ENCODE data around the gene MYBPHL. TPM values are rescaled to one million over a fixed set of nuclear protein-coding genes. Genes with fewer than 3 reads are reported as not detected.

The MYBPHL gene
- polyA plus RNA-seq, 1 of the 3 experiments (the other 2 are of a cell fraction) = 0.07 TPM

DNA sequence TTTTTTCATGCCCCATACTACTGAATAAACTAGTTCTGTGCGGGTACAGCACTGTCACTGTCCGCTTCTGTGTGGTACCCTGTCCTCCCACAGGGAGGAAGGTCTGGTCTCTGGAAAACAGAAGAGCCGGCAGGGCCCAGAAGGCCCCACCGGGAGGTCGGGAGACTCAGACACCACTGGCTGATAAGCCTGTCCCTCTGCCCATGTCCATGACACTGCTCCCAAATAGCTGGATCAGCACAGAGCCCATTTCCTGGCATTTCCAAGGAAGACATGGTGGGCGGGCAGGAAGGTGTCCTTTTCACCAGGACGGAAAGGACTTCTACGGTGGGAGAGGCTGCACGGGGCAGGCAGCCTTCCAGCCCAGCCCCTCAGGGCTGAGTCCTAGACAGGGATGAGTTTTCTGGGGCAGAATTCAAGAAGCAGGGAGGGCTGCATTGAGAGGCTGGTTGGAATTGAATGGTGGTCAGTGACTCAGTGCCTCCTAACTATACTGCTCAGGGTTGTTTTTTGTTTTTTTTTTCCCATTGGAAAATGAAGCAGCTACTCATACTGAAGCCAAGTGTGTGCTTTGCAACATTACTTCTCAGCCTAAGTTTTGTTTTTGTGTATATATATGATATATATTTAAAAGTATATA lies 31.0 kb downstream of the MYBPHL start:
- H3F3A ChIP-seq (replicated peaks; ENCODE audit: insufficient read depth) = peaks cover 16% of the 10 kb centered on the region
- no peaks in the 10 kb centered on the region for H3K9me3 ChIP-seq
- peak overlapping the region in 1 of 2 experiments; percentile 83; a peak in 2 of 4 replicates for H3K27ac ChIP-seq (ENCODE audit: low read depth in 2 of 2, low read length in 1 of 2)
- CTCF ChIA-PET = interaction anchor here (0.7 to 8.7 kb wide), 18 partner anchors 13 to 256 kb away, joined by 3 to 252 read pairs (median 4); partner anchors contain the start of genes ATXN7L2, CELSR2, CYB561D1 and SORT1
- TF ChIP-seq, protein P1, sequence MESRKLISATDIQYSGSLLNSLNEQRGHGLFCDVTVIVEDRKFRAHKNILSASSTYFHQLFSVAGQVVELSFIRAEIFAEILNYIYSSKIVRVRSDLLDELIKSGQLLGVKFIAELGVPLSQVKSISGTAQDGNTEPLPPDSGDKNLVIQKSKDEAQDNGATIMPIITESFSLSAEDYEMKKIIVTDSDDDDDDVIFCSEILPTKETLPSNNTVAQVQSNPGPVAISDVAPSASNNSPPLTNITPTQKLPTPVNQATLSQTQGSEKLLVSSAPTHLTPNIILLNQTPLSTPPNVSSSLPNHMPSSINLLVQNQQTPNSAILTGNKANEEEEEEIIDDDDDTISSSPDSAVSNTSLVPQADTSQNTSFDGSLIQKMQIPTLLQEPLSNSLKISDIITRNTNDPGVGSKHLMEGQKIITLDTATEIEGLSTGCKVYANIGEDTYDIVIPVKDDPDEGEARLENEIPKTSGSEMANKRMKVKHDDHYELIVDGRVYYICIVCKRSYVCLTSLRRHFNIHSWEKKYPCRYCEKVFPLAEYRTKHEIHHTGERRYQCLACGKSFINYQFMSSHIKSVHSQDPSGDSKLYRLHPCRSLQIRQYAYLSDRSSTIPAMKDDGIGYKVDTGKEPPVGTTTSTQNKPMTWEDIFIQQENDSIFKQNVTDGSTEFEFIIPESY (IDR thresholded peaks at IDR 0.05; ENCODE audit: borderline replicate concordance, low read depth) = no peak
- TF ChIP-seq GATA2 (CRISPR knock-in tag; IDR thresholded peaks at IDR 0.05) = 0 out of 2 replicates have a peak, but pooled peaks have one; percentile 15
- H2AFZ ChIP-seq (ENCODE audit: low read depth) = no peak overlapping the region
- H3K27me3 ChIP-seq (ENCODE audit: insufficient read depth) = no peaks in the 10 kb centered on the region
- H3K9ac ChIP-seq = no peak overlapping the region; the same call in 1 of the 2 replicates
- POLR2A ChIA-PET = interaction anchor here (0.6 to 0.7 kb wide), 2 partner anchors 61 to 122 kb away, joined by 3 read pairs; partner anchors contain the start of gene SORT1
- peaks cover 4% of the 10 kb centered on the region; the same call in 1 of the 2 replicates for H3K79me2 ChIP-seq (ENCODE audit: insufficient read depth)
- DNase-seq = peak; percentile 71
- peak overlapping the region; percentile 12 for H3K4me2 ChIP-seq
- H3K4me3 ChIP-seq (ENCODE audit: low read depth in 2 of 2, low read length in 1 of 2) = no peak overlapping the region
- 61% methylated on average over 9 of the region's 9 CpGs for WGBS (ENCODE audit: low lambda C conversion rate)
- no peaks in the 10 kb centered on the region for H4K20me1 ChIP-seq (ENCODE audit: insufficient read depth)
- no peaks in the 10 kb centered on the region for H3K9me2 ChIP-seq
- peaks cover 15 to 25% of the 10 kb centered on the region in 2 experiments for H3K4me1 ChIP-seq (ENCODE audit: control insufficient read depth in 1 of 2, insufficient read depth in 2 of 2, low read depth in 1 of 2, low read length in 1 of 2)
- H3K36me3 ChIP-seq (replicated peaks in 1 of 2; ENCODE audit: control insufficient read depth in 1 of 2, insufficient read depth in 2 of 2, low read length in 1 of 2) = no peaks in the 10 kb centered on the region

DNA sequence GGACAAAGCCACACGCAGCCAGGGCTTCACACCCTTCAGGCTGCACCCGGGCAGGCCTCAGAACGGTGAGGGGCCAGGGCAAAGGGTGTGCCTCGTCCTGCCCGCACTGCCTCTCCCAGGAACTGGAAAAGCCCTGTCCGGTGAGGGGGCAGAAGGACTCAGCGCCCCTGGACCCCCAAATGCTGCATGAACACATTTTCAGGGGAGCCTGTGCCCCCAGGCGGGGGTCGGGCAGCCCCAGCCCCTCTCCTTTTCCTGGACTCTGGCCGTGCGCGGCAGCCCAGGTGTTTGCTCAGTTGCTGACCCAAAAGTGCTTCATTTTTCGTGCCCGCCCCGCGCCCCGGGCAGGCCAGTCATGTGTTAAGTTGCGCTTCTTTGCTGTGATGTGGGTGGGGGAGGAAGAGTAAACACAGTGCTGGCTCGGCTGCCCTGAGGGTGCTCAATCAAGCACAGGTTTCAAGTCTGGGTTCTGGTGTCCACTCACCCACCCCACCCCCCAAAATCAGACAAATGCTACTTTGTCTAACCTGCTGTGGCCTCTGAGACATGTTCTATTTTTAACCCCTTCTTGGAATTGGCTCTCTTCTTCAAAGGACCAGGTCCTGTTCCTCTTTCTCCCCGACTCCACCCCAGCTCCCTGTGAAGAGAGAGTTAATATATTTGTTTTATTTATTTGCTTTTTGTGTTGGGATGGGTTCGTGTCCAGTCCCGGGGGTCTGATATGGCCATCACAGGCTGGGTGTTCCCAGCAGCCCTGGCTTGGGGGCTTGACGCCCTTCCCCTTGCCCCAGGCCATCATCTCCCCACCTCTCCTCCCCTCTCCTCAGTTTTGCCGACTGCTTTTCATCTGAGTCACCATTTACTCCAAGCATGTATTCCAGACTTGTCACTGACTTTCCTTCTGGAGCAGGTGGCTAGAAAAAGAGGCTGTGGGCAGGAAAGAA lies 32.0 kb downstream of the MYBPHL start:
- WGBS (ENCODE audit: low lambda C conversion rate) = 56% methylated on average over 15 of the region's 24 CpGs
- DNase-seq = peak; percentile 65
- CTCF ChIA-PET = interaction anchor here (0.7 to 1.0 kb wide), 2 partner anchors 11 to 257 kb away, joined by 3 to 5 read pairs; no protein-coding TSS in a partner anchor

More for the DNA sequence above, 32.0 kb downstream of the MYBPHL start:
- H3F3A ChIP-seq (replicated peaks; ENCODE audit: insufficient read depth) = peaks cover 16% of the 10 kb centered on the region
- POLR2A ChIA-PET = no interaction called here
- H3K9me3 ChIP-seq = no peaks in the 10 kb centered on the region
- H3K9ac ChIP-seq = no peak overlapping the region; the same call in 1 of the 2 replicates
- no peaks in the 10 kb centered on the region for H3K9me2 ChIP-seq
- H3K79me2 ChIP-seq (ENCODE audit: insufficient read depth) = no peaks in the 10 kb centered on the region
- no peaks in the 10 kb centered on the region for H3K36me3 ChIP-seq (replicated peaks in 1 of 2; ENCODE audit: control insufficient read depth in 1 of 2, insufficient read depth in 2 of 2, low read length in 1 of 2)
- TF ChIP-seq TCF12 (IDR thresholded peaks at IDR 0.05) (peak; percentile 74), JUND (IDR thresholded peaks at IDR 0.05) (peak; percentile 40; the same call in 1 of the 2 replicates), FOSL2 (IDR thresholded peaks at IDR 0.05; ENCODE audit: borderline replicate concordance, low read depth) (peak; percentile 70), RXRA (IDR thresholded peaks at IDR 0.05; ENCODE audit: borderline replicate concordance, low read depth) (no peak), FOXJ3 (CRISPR knock-in tag; IDR thresholded peaks at IDR 0.05) (peak; percentile 40; the same call in 1 of the 2 replicates), FOXM1 (IDR thresholded peaks at IDR 0.05; ENCODE audit: low read depth) (no peak), RCOR1 (IDR thresholded peaks at IDR 0.05; ENCODE audit: low read length) (no peak)
- TF ChIP-seq, protein P2, sequence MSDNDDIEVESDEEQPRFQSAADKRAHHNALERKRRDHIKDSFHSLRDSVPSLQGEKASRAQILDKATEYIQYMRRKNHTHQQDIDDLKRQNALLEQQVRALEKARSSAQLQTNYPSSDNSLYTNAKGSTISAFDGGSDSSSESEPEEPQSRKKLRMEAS (IDR thresholded peaks at IDR 0.05; ENCODE audit: low read depth) = 0 out of 2 replicates have a peak, but pooled peaks have one; percentile 50
- H3K27ac ChIP-seq (ENCODE audit: low read depth in 2 of 2, low read length in 1 of 2) = peak overlapping the region in 1 of 2 experiments; percentile 83; a peak in 2 of 4 replicates
- H3K4me2 ChIP-seq = peak overlapping the region; percentile 12
- H3K27me3 ChIP-seq (ENCODE audit: insufficient read depth) = no peaks in the 10 kb centered on the region
- H2AFZ ChIP-seq (ENCODE audit: low read depth) = no peak overlapping the region
- peaks cover 15 to 25% of the 10 kb centered on the region in 2 experiments for H3K4me1 ChIP-seq (ENCODE audit: control insufficient read depth in 1 of 2, insufficient read depth in 2 of 2, low read depth in 1 of 2, low read length in 1 of 2)
- no peak overlapping the region for H3K4me3 ChIP-seq (ENCODE audit: low read depth in 2 of 2, low read length in 1 of 2)
- H4K20me1 ChIP-seq (ENCODE audit: insufficient read depth) = no peaks in the 10 kb centered on the region
